Left renal cortex interstitium (tissue), 4 donors: Measurements from ENCODE around the gene MGAT5. TPM values are rescaled to one million over a fixed set of nuclear protein-coding genes. Genes with fewer than 3 reads are reported as not detected.

ENCODE experiments used
- DNase-seq, 4 donors: peaks; one replicate each; pipeline ENCODE4 v3.0.0-alpha.2; 2013; ENCODE audit warnings: low read depth in 4 of 4, low spot score in 2 of 4, missing footprints in 1 of 4
- polyA plus RNA-seq, 4 donors: library from polyadenylated mRNA; unstranded; fragments of 120-200 nt; gene quantifications; one replicate each; pipeline ENCODE4 v1.2.1, GENCODE V29; 2013; ENCODE audit not compliant: insufficient read length in 4 of 4

The MGAT5 gene
- polyA plus RNA-seq, 4 donors: 42.8 to 48.9 (median 45.8) TPM

DNA sequence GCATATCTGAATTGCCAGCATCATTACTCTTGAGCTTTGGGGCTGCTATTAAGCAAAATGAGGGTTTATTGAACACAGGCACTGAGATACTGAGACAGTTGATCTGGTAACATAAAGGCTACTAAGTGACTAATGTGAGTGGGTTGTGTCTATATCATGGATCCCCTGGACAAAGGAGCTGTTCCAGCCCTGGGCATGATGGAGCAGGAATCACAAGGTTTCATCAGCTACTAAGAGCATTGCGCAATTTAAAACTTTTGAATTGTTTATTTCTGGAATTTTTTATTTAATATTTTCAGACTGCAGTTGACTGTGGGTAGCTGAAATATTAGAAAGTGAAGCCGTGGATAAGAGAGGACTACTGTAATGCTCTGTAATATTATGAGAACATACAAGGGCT lies 73.5 kb downstream of the MGAT5 start:
- DNase-seq: no peak

DNA sequence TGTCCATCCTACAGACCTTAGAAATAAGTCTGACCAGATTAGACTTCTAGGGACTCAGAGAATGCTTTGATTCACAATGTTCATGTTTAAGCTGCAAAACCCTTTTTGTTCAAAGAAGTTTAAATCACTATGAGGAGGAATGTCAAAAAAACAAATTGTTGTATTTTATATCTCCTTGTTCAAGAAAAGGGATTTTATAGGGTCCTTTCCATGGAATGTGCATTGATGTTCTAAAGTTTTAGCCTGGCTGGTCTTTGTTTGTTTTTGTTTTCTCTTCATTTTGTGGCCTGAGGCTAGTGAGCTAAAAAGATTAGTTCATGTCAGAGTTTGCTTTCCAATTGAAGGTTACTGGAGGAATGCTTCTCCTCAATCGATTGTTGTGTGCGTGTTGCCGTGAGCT lies 77.2 kb downstream of the MGAT5 start:
- no peak for DNase-seq

DNA sequence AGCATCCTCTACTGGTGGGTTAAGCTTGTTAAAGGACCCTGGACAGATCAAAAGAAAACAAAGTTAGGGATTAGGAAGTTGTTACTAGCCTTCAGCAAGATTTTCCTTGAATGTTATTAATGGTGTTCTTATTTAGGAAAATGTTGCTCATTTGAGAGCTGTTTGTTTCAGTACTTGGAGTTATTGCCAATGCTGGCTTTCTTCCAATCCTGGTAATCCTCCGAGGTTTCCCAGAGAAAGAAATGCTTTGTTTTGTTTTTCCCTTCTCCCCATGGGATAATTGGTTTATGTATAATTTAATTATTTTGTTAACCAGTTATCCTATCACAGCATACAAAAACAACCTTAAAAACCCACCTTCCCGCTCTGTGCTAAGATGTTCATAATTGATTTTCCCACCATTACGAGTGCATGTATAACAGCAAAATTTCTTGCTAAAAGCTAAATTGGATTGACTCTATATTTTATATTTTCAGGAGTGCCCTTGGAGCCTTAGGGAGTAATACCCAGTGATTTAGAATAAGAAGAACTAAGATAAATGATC lies 79.8 kb downstream of the MGAT5 start:
- DNase-seq: no peak

DNA sequence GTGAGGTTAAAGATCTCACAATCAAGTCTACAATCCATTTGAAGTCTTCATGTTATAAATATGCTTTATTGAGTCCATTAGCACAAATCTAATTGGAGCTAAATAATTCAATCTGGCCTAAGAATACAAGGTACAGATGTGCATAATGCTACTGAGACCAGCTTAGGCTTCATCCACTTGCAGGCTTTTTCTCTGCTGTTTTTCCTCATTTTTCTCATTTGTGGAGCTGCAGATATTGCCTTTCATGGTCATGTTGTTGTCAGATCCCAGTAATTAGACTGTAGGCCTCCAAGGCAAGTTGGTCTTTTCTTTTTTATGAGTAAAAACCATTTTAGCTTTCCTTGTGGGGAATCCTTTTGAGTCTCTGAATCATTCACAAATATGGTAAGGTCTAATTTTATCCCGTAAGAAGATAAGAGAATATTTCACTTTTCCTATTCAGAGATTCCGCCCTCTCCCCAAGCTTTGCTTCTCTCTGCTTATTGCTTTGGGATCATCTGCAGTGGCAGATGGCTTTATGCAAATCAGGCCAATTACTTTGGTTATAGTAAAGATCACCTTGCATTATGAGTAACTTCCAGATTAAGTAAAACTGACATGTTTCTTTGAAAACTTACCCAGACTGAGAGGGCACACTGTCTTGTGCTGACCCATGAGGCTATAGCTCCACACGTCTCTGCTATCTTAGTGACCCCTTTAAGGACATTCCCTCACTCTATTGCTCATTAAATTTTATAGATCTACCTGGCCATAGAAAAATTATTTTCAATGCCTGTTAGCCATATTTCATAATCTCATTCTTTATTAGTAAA lies 80.9 kb downstream of the MGAT5 start:
- DNase-seq: no peak

DNA sequence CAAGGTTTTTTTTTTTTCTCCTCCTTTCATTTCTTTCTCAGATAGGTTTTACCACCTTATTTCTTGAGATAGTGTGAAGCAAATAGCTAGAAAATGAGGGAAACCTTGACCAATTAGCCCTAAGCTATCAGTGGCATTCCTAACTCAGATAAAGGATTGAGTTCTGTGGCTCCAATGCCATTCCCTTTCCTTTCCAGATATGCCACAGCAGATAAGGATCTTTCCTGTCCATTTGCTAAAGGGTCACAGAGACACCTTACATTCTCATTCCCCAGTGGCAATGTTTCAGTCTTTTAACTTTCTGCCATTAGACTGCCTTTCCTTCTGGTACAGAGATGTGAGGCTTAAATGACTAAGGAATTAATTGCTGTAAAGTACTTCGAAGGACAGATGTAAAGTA lies 81.7 kb downstream of the MGAT5 start:
- DNase-seq: no peak

DNA sequence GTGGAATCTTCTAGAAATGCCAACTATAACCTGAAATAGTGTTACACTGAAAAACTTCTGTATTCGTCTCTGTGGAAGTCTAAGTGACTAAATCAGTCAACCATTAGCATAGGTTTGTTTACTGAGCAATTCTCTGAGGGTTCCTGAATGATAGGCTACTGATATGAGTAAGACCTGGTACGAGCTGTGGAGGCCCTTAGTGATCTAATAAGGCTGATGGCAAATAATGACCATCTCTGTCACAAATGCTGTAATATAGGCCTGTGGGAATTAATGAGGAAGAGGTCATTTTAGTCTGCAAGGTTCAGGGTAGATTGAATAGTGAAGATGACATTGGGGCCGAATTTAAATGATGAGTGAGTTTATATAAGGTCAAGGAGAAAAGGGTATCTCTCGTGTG lies 82.5 kb downstream of the MGAT5 start:
- no peak for DNase-seq

DNA sequence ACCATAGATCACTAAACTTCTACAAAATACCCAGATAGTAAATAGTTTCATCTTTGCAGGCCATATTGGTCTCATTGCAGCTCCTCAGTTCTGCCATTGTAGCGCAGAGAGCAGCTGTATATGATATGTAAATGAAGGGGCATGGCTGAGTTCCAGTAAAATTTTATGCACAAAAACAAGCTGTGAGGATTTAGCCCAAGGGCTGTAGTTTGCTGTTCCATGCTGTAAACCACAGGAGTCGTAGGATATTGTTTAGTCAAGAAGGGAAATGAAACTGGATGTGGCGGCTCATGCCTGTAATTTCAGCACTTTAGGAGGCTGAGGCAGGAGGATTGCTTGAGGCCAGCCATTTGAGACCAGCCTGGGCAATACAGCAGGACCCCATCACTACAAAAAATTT lies 83.0 kb downstream of the MGAT5 start:
- no peak for DNase-seq

DNA sequence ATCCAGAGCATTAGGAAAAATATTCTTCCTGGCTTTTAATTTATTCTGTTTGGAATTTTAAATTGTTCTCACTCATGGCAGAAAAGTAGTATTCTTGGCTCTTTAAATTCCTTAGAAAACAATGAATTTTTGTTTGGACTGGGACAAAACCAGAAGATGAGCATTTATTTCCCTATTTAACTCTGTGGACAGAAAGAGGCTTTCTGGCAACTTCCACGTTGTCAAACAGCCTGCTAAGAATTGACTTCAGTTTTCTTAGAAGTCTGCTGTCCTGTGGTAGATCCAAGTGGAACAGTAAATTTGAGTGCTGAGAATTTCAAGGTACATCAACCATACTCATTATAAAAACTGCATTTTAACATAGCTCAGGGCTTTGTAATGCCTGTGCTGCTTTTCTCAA lies 83.8 kb downstream of the MGAT5 start:
- DNase-seq: no peak

DNA sequence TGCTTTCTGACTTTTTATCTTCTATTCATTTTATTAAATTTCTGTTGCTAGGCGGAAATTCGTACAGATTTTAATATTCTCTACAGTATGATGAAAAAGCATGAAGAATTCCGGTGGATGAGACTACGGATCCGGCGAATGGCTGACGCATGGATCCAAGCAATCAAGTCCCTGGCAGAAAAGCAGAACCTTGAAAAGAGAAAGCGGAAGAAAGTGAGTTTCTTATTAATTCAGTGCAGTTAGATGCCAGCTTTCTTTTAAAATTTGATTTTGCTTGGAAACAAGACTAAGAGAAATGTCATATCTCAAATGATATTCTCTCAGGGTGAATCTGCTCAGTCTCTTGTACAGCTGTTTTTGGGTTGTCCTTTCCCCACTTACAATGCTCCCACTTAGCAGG lies 84.3 kb downstream of the MGAT5 start:
- DNase-seq: no peak

DNA sequence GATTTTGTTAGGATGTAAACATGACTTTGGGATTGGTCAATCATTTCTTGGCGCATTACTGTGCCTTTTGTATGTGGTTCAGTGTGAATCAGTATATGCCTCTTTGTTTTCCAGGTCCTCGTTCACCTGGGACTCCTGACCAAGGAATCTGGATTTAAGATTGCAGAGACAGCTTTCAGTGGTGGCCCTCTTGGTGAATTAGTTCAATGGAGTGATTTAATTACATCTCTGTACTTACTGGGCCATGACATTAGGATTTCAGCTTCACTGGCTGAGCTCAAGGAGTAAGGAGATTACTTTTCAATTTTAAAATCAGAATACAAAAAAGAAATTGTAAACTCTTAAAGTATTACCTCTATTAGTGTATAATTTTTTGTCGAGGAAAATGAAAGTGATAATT lies 87.6 kb downstream of the MGAT5 start:
- no peak for DNase-seq

DNA sequence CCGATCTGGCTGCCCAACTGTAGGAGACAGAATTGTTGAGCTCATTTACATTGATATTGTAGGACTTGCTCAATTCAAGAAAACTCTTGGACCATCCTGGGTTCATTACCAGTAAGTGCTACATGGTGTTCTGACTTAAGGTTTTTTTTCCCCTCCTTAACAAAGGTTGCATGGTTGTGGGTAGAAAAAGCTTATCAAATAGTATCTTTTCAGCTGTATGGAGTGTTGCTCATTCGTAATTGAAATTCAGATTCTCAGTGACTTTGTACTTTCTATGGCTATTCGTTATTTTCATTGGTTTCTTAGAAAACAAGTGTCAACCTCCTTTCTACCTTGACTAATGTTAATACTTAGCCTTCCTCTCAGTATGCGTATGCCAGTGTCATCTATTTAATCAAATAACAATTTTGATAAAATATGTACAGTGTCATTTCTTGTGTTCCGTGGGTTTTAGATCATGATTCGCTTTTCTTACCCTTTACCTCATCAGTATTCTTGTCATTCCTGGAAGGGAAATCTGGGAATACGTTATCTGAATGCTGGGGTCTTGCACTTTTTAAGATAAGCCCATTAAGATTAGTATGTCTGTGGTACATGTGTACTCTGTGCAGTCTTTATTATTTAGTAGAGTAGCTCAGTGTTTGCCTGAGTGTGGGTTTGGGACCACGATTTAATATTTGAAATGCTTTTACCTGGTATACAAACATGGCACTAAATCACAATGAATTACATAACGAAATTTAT lies 91.3 kb downstream of the MGAT5 start:
- no peak for DNase-seq

DNA sequence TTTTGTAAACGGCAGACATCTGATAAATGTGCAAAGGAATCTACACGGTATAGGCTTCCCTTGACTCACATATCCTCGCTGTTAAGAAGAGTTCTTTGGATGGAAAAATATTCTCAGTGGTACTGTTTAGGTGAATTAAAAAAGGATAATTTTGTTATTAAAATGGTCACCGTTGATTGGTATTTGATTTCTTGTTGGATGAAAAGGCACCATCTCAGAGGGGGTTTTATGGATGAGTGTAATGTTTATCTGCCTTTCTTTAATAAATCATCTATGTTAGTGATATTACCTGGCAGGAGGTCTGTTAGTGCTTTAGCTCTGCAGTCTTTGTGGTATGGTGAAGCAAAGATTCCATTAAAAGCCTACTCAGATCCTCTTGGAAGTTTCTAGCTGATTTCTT lies 92.3 kb downstream of the MGAT5 start:
- no peak for DNase-seq

DNA sequence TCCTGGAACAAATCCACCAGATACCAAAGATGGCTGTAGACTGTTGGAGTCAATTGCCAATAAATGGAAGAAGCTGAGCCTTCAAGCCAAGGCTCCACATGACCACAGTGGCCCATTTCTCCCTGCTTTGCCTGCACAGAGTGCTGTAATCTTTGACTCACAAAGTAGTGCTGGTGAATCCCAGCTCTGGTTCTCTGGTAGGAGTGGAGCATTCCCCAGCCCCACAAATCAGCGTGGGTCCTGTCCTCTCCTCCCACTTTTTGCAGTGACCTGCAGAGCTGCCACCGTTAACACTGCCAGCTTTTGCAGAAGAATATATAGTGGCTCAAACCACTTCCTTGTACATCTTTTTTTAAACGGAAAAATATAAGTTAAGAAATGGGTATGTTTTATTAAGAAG lies 93.9 kb downstream of the MGAT5 start:
- DNase-seq: no peak

DNA sequence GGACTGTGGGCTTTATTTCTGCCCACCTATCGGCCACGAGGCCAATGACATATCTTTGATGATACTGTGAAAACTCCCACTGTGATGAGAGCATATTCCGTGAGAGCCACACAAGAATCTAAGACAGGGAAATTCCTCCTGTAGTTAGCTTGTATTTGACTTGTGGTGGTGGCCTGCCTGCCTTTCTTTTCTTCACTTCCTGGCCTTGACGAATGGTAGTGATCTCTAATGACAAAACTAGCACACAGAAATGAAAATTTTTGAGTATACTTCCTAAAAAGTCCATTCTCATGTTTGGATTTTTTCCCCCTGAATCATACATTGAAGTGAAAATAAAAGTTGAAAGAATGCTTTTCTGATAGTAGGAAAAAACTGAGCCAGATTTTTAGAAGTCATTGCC lies 94.4 kb downstream of the MGAT5 start:
- DNase-seq: no peak

DNA sequence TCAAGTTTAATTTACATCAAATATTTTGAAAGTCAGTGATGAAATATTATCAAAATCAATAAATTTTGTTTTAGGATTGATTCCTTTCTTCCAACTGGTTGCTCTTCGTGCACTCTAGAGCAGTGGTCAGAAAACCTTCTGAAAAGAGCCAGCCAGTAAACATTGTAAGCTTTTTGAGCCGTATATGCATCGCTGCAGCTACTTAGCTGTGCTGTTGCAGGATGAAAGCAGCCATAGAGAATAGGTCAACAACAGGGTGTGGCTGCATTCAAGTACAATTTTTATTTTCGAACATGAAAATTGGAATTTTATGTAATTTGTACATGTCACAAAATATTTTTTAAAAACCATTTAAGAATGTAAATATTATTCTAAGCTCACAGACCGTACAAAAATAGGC lies 94.9 kb downstream of the MGAT5 start:
- no peak for DNase-seq

DNA sequence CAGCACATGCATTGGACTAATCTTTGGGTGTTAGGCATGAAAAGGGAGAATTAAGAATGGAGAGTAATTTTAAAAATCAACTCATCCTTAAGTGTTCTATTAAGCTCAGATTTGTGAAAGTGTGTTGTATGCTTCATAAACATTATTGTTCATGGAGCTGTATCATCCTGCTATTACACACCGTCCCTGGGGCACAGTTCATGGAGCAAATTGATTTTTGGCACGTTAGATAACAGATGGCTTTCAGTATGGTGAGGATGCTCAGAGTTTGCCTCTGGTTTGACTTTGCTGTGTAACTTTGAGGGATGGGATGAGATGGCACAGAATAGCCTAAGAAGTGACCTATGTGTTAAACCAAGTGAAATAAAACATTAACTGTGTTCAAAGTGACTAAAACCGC lies 97.1 kb downstream of the MGAT5 start:
- no peak for DNase-seq

DNA sequence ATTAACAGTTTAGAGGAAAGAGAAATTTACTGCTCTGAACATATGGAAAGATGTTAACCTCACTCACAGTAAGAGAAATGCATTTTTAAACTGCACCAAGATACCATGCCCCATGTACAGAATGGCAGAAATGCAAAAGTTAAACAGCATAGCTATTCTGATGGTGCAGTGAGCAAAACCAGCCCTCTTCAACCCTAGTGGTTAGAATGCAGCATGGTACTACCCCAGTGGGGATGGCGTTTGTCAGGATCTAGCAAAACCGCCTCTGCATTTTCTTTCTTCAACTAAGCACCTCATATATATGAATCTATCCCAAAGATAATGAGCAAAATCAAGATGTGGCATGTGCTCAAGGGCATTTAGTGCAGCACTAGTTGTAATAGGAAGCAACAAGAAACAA lies 98.0 kb downstream of the MGAT5 start:
- DNase-seq: no peak

DNA sequence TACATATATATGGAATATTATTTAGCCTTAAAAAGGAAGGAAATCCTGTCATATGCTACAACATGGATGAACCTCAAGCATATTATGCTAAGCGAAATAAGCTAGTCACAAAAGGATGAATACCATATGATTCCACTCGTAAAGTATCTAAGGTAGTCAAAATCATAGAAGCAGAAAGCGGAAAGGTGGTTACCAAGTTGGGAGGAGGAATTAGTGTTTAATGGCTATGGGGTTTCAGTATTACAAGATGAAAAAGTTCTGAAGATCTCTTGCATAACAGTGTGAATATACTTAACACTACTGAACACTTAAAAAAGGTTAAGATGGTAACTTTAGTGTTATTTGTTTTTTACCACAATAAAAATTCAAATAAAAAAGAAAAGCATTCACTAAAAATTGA lies 99.0 kb downstream of the MGAT5 start:
- no peak for DNase-seq

DNA sequence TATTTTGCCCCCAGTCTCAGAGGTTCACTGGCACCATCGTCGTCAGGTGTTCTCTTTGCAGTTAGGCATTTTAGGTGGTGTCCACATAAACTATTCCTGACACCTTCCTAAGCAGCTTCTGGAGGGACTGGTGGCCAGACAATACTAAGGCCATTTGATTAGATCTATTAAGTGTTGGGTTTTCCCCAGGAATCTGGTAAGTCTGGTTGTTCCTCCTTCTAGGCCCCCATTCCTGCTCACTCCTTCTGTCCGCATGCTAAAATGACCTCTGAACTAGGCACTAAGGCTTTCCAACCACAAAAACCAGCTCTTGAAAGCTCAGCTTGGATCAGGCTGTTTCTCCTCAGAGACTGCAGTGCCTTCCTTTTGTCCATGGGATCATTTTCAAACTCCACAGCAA lies 100.7 kb downstream of the MGAT5 start:
- no peak for DNase-seq

DNA sequence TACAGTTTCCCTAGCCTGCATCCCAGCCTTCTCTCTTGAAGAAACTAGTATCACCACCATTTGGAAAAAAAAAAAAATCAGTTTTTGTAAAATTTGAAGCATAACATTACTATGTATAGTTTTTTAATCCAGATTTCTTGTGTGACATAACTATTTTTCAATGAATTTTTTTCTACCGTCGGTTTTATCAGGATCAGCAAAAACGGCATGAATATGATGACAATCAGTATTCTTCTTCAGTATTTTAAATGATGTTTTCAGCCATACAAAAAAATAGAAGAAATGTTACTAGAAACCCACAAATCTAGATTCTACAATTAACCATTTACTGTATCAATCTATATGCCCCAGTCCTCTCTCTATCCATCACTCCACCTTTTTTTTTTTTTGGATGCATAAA lies 103.9 kb downstream of the MGAT5 start:
- no peak for DNase-seq

DNA sequence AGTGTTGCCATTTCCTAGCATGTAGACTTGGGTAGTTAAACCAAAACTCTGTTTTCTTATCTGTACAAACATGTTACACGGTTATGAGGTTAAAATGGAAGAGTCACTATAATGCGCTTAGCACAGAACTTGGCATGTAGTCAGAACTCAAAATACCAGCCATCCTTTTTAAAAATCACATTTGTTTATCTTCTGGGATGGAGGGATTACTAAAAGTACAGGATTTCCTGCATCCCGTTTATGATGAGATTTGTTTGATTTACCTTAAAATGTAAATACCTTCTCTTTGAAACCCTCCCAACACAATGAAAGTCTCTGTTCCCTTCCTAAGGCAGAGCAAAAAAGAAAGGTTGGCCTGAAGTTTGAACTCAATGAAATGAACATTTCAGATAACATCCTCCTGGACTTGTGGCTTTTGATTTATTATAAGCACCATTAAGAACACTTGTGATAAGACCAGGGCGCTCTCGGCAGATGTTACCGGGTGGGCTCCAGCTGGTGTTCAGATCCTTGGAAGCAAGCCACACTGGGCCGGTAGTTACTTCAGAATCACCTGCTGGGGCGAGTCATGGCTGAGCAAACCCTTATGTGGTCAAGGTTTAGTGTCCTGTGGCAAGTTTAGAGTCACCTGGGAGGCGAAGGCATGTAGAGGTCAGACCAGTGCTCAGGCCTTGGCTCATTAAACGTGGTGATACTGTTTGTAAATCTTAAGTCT lies 105.7 kb downstream of the MGAT5 start:
- no peak for DNase-seq
